GM23248 (cell line): ENCODE measurements around the gene C2orf72.

Source experiments
- EZH2 ChIP-seq: fragments of 200-600 bp; sonication (generic); IDR thresholded peaks from 2 replicates; pipeline ENCODE4 v1.6.1; 2018; ENCODE audit warnings: antibody characterized with exemption, mild to moderate bottlenecking; ENCODE audit not compliant: insufficient read depth, poor library complexity, severe bottlenecking
- EZH2phosphoT487 ChIP-seq: fragments of 200-600 bp; sonication (generic); IDR thresholded peaks from 2 replicates; pipeline ENCODE4 v1.6.1; 2018; ENCODE audit warnings: antibody characterized with exemption, moderate library complexity, mild to moderate bottlenecking, low read depth; ENCODE audit not compliant: insufficient read depth

DNA sequence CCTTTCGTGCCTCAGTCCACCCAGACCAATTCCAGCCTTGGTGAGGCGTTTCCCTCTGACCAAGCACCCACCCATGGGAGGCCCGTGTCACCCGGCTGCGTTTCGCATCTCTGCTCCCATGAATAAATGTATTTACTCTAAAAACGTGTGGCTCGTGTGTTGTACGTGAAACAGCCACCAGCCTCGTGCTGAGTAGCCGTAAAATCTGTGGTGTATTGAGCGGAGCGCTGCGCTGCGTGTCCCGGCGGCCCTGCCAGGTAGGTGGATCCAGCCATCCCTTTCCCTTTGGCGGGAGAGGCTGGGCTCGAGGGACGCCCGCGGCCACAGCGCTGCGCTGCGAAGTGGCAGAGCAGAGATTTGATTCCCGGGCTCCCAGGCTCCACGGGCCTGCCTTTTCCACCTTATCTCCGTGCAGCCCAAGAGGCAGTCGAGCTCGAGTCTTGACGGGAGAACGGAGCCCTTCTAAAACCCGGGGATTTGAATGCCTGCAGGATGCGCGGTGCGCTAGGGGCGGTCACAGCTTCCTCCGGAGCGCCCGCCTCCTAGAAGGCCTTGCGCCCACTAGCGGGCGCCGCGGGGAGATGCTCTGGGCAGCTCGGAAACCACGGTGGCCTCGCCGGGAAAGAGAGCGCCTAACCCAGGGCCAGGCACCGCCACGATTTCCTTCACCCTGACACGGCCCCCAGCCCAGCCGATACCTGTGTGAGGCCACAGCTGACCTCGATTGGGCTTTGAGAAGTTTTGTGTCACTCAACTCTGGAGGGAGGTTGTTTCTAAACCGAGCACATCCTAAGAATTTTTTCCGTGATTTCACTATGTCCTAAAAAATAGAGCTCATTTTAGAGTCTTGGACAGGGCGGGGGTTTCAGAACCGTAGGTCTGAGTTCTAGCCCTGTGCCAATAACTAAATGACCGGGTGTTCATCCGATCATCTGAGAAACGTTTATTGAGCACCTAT is 15.4 kb downstream of the C2orf72 start:
- no peak for TF ChIP-seq EZH2
- TF ChIP-seq EZH2phosphoT487, result no peak
